ENCODE data around the gene COA5.

Gene COA5

GRCh38 chr2:98554116-98554861 is 54.0 kb downstream of the COA5 start:
- no peak overlapping the region for H3K4me3 ChIP-seq (ENCODE audit: low read depth, low read length)
- in situ Hi-C loops (cut with HindIII; ENCODE audit: low pct_ligation_motif_present, low sequenced_read_pairs), result no loop called here
- H3K27me3 ChIP-seq (replicated peaks), result no peaks in the 10 kb centered on the region
- H3K36me3 ChIP-seq (replicated peaks), result no peaks in the 10 kb centered on the region
- TF ChIP-seq CTCF (IDR thresholded peaks at IDR 0.05; ENCODE audit: low read depth, low read length, missing control alignments), result no peak
- no peak overlapping the region for H3K27ac ChIP-seq
- DNase-seq, result no peak

DNA sequence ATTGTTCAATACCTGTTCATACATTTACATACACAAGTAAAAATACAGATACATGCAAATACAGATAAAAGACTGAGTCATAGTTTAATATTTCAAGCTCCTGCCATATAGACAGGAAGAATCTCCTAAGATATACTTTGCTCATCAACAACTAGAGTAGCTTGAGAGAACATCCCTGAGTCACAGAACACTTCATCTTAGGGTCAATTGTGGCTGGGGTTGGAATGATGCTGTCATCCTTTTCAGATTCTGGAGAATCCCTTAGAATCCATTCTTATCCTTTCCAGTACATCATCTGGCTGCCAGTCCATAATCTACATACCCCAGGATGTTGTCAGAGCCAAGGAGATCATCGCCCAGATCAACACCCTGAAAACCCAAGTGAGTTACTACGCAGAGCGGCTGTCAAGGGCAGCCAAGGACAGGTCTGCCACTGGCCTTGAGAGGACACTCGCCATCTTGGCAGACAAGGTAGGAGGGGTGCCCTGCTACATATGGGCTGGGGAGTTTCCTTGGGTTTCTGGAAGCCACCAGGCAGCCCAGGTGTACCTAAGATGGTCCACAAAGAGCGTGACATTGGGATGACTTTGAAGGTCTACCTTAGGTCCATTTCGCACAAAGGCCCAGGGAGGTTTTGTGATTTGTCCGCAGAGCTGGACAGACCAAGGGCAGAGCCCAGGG is 55.7 kb downstream of the COA5 start:
- Histone ChIP-seq H3K36me3 (replicated peaks) (no peaks in the 10 kb centered on the region), H3K27ac (peak overlapping the region; percentile 2), H3K4me3 (ENCODE audit: low read depth, low read length) (no peak overlapping the region), H3K27me3 (replicated peaks) (no peaks in the 10 kb centered on the region)
- DNase-seq, result peak; percentile 83
- no peak for TF ChIP-seq CTCF (IDR thresholded peaks at IDR 0.05; ENCODE audit: low read depth, low read length, missing control alignments)
- in situ Hi-C loops (cut with HindIII; ENCODE audit: low pct_ligation_motif_present, low sequenced_read_pairs), result no loop called here

DNA sequence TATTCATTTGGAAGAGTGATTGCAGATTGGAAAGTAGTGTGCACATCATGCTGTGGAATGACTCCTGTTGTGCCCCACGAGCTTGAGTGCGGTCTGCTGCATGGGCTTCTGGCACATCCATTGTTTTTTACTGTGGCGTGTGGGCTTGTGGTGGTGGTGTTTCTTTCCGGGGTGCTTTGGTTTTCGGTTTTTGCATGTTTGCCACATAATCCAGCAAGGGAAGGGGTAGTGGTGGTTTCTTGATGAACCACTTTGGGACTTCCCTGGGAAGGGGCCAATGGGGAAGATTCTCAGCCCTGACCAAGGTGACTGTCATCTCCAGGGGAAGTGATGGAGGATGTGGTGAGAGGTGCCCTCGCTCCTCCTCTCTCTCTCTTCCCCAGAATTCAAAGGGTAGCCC is 57.0 kb downstream of the COA5 start:
- TF ChIP-seq CTCF (IDR thresholded peaks at IDR 0.05; ENCODE audit: low read depth, low read length, missing control alignments), result no peak
- Histone ChIP-seq H3K27me3 (replicated peaks) (no peaks in the 10 kb centered on the region), H3K4me3 (ENCODE audit: low read depth, low read length) (no peak overlapping the region), H3K27ac (no peak overlapping the region), H3K36me3 (replicated peaks) (no peaks in the 10 kb centered on the region)
- DNase-seq, result no peak
- in situ Hi-C loops (cut with HindIII; ENCODE audit: low pct_ligation_motif_present, low sequenced_read_pairs), result no loop called here

- Histone ChIP-seq H3K27me3 (replicated peaks) (no peaks in the 10 kb centered on the region), H3K4me3 (ENCODE audit: low read depth, low read length) (no peak overlapping the region), H3K36me3 (replicated peaks) (no peaks in the 10 kb centered on the region), H3K27ac (no peak overlapping the region)
- in situ Hi-C loops (cut with HindIII; ENCODE audit: low pct_ligation_motif_present, low sequenced_read_pairs), result no loop called here
- no peak for TF ChIP-seq CTCF (IDR thresholded peaks at IDR 0.05; ENCODE audit: low read depth, low read length, missing control alignments)
- no peak for DNase-seq
Measured at GRCh38 chr2:98550165-98550564, 58.1 kb downstream of the COA5 start.
